NB4 (cell line): Measurements from ENCODE around the gene ETV3L.

Experiments
- CTCF ChIP-seq: IDR thresholded peaks from one replicate; pipeline ENCODE4 v1.5.1; 2012; ENCODE audit warnings: low read depth, low read length
- POLR2A ChIP-seq: IDR thresholded peaks from 2 replicates; pipeline ENCODE4 v1.6.1; 2011; ENCODE audit warnings: mild to moderate bottlenecking; ENCODE audit not compliant: insufficient read length; ENCODE audit errors: extremely low read depth

GRCh38 chr1:157117527-157118057 lies 18.0 kb upstream of the ETV3L start:
- TF ChIP-seq CTCF (no peak), POLR2A (no peak)
